NB4 (cell line): Measurements from ENCODE around the gene TNFRSF25.

Experiments
- CTCF ChIP-seq: IDR thresholded peaks from one replicate; pipeline ENCODE4 v1.5.1; 2012; ENCODE audit warnings: low read depth, low read length
- MYC ChIP-seq: IDR thresholded peaks from 2 replicates; pipeline ENCODE4 v1.6.1; 2011; ENCODE audit warnings: low read depth, low read length
- TF ChIP-seq, protein P1 (sequence below): IDR thresholded peaks from 2 replicates; pipeline ENCODE4 v1.6.1; 2011; ENCODE audit warnings: low read depth, low read length

DNA sequence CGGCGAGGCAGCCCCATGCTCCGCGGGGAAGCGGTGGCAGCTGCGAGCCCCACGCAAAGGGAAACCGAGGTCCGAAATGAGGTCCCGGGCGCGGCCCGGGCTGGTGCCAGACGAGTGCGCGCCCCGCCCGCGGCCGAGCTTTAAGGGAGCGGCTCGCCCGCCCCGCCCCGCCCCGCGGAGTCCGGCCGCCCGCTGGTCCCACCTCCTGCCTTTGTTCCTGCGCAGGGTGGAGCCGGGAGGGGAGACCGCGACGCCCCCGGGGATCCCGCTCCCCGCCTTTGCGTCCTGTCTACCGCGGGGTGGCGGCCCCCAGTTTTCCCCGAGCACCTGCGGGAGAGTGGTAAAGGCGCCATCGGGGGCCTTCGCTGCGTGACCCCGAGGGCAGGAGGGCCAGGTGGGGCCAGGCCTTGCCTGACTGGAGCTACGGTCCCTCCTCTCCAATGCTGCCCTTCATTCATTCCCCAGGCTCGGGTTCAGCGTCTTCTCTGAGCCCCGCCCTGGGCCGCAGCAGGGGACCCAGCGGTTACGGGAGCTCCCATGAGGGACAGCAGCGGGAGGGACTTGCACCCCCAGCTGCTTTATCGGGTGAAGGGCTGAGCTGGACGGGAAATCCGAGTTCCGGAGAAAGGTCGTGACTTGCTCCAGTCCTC is 46.0 kb downstream of the TNFRSF25 start, which contains the start of gene HES2:
- TF ChIP-seq CTCF (no peak), MYC (no peak)
- TF ChIP-seq, protein P1, sequence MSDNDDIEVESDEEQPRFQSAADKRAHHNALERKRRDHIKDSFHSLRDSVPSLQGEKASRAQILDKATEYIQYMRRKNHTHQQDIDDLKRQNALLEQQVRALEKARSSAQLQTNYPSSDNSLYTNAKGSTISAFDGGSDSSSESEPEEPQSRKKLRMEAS, result no peak
